ENCODE measurements around the gene MDK.

MDK gene

DNA sequence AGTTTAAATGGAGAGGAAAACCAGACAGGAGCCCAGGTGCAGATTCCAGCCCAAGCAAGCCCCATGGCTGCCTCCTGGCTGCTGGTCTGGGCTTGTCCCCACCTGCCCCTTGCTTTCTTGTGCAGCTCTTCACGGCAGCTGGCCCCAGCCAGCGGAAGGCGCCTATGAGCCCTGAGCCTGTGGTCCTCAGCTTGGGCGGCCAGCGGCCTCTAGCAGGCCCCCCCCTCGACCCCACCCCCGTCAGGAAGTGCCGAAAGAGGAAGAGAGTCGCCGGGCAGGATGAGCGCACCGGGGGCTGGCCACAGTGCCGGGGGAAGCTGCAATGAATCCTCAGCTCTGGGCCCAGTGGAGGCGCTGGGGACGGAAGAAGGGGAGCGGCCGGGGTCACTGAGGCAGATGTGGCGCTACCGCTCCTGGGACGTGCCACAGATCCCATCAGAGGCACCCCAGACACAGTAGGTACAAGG, 36.3 kb upstream of the MDK start:
- Histone ChIP-seq H3F3A (ENCODE audit: low read depth) (peaks cover 19% of the 10 kb centered on the region), H3K27me3 (ENCODE audit: insufficient read depth, low read length, poor library complexity, severe bottlenecking) (no peaks in the 10 kb centered on the region), H3K4me2 (ENCODE audit: low read depth, low read length, poor library complexity, severe bottlenecking) (peak overlapping the region; percentile 88), H3K79me2 (ENCODE audit: insufficient read depth, low read length) (peaks cover 43% of the 10 kb centered on the region), H3K4me3 (ENCODE audit: low read length, poor library complexity, severe bottlenecking) (peak overlapping the region; percentile 72), H3K36me3 (ENCODE audit: insufficient read depth, low read length) (no peaks in the 10 kb centered on the region), H3K9me3 (ENCODE audit: insufficient read depth, low read depth, low read length) (no peaks in the 10 kb centered on the region), H3K9ac (ENCODE audit: low read depth, low read length, poor library complexity, severe bottlenecking) (peak overlapping the region; percentile 87), H3K9me2 (replicated peaks; ENCODE audit: low read depth, low read length) (no peaks in the 10 kb centered on the region), H3K4me1 (ENCODE audit: insufficient read depth, low read length, poor library complexity, severe bottlenecking) (peaks cover 82% of the 10 kb centered on the region), H2AFZ (ENCODE audit: low read length) (no peak overlapping the region), H4K20me1 (ENCODE audit: insufficient read depth, low read length, poor library complexity, severe bottlenecking) (peaks cover 18% of the 10 kb centered on the region)
- TF ChIP-seq EZH2phosphoT487 (IDR thresholded peaks at IDR 0.05; ENCODE audit: borderline replicate concordance) = no peak
- TF ChIP-seq, protein P1, sequence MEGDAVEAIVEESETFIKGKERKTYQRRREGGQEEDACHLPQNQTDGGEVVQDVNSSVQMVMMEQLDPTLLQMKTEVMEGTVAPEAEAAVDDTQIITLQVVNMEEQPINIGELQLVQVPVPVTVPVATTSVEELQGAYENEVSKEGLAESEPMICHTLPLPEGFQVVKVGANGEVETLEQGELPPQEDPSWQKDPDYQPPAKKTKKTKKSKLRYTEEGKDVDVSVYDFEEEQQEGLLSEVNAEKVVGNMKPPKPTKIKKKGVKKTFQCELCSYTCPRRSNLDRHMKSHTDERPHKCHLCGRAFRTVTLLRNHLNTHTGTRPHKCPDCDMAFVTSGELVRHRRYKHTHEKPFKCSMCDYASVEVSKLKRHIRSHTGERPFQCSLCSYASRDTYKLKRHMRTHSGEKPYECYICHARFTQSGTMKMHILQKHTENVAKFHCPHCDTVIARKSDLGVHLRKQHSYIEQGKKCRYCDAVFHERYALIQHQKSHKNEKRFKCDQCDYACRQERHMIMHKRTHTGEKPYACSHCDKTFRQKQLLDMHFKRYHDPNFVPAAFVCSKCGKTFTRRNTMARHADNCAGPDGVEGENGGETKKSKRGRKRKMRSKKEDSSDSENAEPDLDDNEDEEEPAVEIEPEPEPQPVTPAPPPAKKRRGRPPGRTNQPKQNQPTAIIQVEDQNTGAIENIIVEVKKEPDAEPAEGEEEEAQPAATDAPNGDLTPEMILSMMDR (conservative IDR thresholded peaks at IDR 0.05; ENCODE audit: low read length) = no peak

DNA sequence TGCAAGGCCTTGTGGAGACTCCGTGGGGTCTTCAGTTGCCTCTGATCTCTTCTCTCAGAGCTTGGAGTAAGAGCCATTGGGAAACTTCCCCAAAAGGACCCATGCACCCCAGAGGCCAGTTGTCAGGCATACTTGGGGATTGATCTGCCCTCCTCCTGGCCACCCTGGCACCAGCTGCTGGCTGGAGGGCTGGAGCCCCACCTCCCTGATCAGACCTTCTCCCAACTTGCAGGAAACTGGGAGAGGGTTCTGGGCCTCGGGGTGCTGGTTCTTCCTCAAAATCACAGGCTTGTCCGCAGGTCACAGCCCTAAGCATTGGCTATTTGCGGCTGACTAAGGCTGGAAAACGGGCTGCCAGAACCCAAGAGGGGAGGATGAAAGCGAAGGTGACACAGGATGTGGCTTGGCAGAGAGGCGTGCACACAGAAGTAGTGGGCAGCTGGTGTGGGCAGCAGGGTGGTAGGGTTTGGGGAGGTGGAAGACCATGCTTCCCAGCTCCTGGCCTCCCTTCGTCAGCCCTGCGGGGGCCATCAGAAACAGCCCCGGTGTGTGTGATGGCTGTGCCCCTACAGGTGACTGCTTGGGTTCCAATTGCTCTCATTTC, 35.5 kb upstream of the MDK start:
- Histone ChIP-seq H3K36me3 (ENCODE audit: insufficient read depth, low read length) (no peaks in the 10 kb centered on the region), H3K4me2 (ENCODE audit: low read depth, low read length, poor library complexity, severe bottlenecking) (peak overlapping the region; percentile 88), H3K9ac (ENCODE audit: low read depth, low read length, poor library complexity, severe bottlenecking) (peak overlapping the region; percentile 87), H3K79me2 (ENCODE audit: insufficient read depth, low read length) (peaks cover 51% of the 10 kb centered on the region), H3F3A (ENCODE audit: low read depth) (peaks cover 19% of the 10 kb centered on the region), H3K9me2 (replicated peaks; ENCODE audit: low read depth, low read length) (no peaks in the 10 kb centered on the region), H2AFZ (ENCODE audit: low read length) (no peak overlapping the region), H3K27me3 (ENCODE audit: insufficient read depth, low read length, poor library complexity, severe bottlenecking) (no peaks in the 10 kb centered on the region), H3K4me3 (ENCODE audit: low read length, poor library complexity, severe bottlenecking) (peak overlapping the region; percentile 72), H4K20me1 (ENCODE audit: insufficient read depth, low read length, poor library complexity, severe bottlenecking) (peaks cover 25% of the 10 kb centered on the region), H3K4me1 (ENCODE audit: insufficient read depth, low read length, poor library complexity, severe bottlenecking) (peaks cover 79% of the 10 kb centered on the region), H3K9me3 (ENCODE audit: insufficient read depth, low read depth, low read length) (no peaks in the 10 kb centered on the region)
- TF ChIP-seq, protein P1 (conservative IDR thresholded peaks at IDR 0.05; ENCODE audit: low read length) = no peak
- no peak for TF ChIP-seq EZH2phosphoT487 (IDR thresholded peaks at IDR 0.05; ENCODE audit: borderline replicate concordance)

DNA sequence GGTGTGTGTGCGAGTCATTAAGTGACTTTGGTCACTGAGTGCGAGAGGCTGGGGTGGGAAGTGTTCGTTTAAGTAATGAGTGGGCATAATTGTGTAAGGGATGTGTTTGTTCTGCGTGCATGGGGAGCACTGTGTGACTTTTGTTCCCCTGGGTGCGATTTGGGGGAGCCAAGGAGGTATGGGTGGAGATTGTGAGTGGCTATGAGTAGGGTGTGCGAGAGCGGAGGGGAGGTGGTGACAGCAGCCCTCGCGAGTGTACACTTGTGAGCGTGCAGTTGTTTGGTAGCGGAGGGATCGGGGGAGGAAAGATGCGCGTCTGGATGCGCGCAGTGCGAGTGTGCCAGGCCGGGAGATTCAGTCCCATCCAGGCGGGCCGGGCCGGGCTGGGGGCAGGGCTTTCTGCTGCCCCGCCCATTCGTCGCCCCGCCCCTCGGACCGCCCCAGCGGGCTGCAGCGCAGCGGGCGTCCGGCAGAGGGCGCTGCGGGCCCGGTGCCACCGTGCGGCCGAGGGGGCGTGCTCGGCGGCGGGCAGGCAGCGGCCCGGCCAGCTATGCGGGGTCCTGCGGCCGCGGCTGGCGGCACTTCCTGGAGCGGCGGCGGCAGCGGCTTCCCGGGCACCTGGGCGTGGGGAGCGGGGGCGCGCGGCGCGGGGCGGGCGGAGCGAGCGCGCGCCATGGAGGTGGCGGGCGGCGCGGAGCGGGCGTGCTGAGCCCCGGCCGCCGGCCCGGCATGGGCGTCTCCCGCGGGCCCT, 34.4 kb upstream of the MDK start, which contains the start of gene DGKZ:
DGKZ (plus strand) TSS at position 578 of the 751 bp plus-strand sequence. CDS start 197 bp downstream, outside the sequence.
- Histone ChIP-seq H3K9me2 (replicated peaks; ENCODE audit: low read depth, low read length) (no peaks in the 10 kb centered on the region), H3F3A (ENCODE audit: low read depth) (peaks cover 17% of the 10 kb centered on the region), H2AFZ (ENCODE audit: low read length) (0 out of 2 replicates have a peak within 1 kb of the TSS, but pooled peaks have one; percentile 8), H3K79me2 (ENCODE audit: insufficient read depth, low read length) (peaks cover 62% of the 10 kb centered on the region), H3K4me3 (ENCODE audit: low read length, poor library complexity, severe bottlenecking) (peak within 1 kb of the TSS; percentile 97), H4K20me1 (ENCODE audit: insufficient read depth, low read length, poor library complexity, severe bottlenecking) (peaks cover 36% of the 10 kb centered on the region), H3K4me1 (ENCODE audit: insufficient read depth, low read length, poor library complexity, severe bottlenecking) (peaks cover 77% of the 10 kb centered on the region), H3K9me3 (ENCODE audit: insufficient read depth, low read depth, low read length) (no peaks in the 10 kb centered on the region), H3K36me3 (ENCODE audit: insufficient read depth, low read length) (no peaks in the 10 kb centered on the region), H3K9ac (ENCODE audit: low read depth, low read length, poor library complexity, severe bottlenecking) (peak within 1 kb of the TSS; percentile 95), H3K4me2 (ENCODE audit: low read depth, low read length, poor library complexity, severe bottlenecking) (peak within 1 kb of the TSS; percentile 100), H3K27me3 (ENCODE audit: insufficient read depth, low read length, poor library complexity, severe bottlenecking) (no peaks in the 10 kb centered on the region)
- TF ChIP-seq, protein P1 (conservative IDR thresholded peaks at IDR 0.05; ENCODE audit: low read length) = peak; percentile 54
- TF ChIP-seq EZH2phosphoT487 (IDR thresholded peaks at IDR 0.05; ENCODE audit: borderline replicate concordance) = no peak
